NCI-H2029 (cell line): ENCODE measurements around the gene LAIR1.

ENCODE experiments used
- DNase-seq: peaks from one replicate; lab custom pipeline; 2025; lab: John Stamatoyannopoulos, UW

Gene LAIR1

DNA sequence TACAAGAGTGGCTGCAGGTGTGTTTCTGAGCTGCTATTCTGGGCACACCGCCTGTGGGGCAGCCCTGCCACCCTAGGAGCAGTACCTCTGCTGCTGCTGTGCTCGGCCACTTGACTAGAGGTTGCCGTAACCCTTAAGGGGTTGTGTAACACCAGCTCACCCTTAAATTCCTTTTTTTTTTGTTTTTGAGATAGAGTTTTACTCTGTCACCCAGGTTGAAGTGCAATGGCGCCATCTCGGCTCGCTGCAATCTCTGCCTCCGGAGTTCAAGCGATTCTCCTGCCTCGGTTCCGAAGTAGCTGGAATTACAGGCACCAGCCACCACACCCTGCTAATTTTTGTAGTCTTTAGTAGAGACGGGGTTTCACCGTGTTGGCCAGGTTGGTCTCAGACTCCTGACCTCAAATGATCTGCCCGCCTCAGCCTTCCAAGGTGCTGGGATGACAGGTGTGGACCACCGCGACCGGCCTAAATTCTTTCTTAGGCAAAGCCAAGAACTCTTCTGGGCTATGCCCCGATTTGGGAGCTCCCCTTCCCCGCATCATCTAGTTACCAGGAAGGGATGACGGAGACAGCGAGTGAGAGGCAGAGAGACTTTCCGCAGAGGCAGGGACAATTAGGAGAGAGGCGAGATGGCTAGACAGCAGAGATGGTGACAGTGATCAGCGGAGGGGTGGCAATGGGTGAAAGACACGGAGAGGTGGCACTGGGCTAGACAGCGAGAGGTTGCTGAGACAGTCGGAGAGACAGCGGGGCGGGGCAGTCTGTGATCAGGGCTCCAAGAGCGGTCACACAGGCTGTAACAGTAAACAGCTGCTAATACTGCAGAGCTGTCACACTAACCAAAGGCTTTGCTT, 47.4 kb downstream of the LAIR1 start:
- no peak for DNase-seq

GRCh38 chr19:54316746-54317107, 48.0 kb downstream of the LAIR1 start:
- no peak for DNase-seq

- no peak for DNase-seq
Observed at GRCh38 chr19:54315956-54316355, 48.8 kb downstream of the LAIR1 start.

DNA sequence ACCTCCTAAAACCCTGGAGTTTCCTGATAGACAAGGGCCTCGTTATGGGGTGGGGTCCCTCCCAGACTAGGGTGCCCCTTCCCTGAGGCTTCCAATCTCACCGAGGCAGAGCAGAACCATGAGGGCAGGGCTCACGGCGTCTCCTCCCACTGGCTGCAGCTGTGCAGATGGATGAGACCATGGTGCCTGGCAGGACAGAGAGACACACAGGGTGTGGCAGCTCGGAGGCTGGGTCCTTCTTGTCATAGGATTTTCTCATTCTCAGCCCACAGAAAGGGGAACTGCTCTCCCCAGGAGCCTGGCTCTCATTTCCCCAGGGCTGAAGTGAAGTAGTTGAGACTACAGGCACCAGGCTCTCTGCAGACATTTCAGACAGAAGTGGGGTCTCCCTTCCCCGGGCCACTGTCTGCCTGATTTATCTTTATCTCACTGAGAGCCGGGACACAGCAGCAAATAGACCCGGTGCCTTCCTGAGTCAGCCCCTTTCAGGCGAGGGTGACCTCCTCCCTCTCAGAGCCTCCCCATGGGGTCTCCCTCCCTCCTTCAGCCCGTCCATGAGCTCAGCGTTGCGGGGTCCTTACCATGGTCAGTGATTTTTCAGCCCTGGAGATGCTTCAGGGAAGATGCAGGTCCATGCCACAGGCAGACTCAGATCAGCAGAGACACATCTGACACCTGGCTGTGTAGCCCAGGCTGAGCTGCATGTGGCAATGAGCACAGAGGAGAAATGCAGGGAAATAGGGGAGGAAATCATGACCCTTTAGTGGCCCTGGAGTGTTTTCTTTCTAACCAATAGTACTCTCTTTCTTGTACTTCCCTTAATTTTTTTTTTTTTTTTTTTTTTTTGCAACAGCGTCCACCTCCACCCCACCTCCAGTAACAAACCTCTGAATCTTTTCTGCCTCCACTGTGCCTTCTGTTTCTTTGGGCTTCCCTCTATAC, 52.0 kb downstream of the LAIR1 start, which contains the start of gene LILRA5:
Gene LILRA5, minus strand, starts transcription at position 731 of the 942 bp plus-strand sequence. Its CDS starts 147 bp downstream, at position 584.
- no peak for DNase-seq

DNA sequence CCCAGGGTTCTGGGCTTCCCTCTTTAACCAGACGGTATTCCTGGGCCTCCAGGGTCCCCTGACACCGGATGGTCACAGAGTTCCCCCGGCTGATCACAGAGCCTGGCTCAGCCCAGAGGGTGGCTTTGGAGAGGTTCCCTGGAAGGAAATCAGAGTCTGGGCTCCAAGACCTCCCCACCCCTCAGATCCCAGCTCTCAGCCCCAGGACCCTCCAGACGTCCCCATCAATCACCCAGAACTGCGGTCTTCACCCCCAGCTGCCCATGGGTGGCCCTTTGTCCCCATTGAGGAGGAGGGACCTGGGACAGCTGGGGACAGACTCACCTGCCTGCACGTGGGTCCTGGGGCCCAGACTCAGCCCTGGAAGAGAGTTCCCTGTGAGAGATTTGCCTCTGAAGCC, 52.7 kb downstream of the LAIR1 start:
- no peak for DNase-seq

- DNase-seq = no peak
Observed at GRCh38 chr19:54311486-54311885, 53.2 kb downstream of the LAIR1 start.

DNA sequence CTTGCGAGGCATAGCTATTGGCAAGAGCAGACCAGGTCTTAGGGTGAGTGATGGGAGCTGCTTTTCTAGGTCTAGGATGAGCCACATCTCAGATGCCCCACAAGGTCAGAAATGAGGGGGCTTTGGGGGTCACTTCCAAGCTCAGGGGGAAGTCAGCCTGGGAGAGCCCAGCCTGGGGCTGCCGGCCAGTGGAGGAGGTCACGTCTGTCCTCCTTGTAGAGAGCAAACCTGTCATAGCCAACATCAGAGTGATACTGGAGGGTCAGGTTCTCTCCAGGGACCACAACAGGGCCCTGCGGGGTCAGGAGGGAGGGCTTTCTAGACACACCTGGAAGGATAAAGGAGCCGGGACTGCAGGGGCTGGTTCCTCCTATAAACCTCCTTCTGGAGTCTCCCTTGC, 54.2 kb downstream of the LAIR1 start:
- no peak for DNase-seq

DNA sequence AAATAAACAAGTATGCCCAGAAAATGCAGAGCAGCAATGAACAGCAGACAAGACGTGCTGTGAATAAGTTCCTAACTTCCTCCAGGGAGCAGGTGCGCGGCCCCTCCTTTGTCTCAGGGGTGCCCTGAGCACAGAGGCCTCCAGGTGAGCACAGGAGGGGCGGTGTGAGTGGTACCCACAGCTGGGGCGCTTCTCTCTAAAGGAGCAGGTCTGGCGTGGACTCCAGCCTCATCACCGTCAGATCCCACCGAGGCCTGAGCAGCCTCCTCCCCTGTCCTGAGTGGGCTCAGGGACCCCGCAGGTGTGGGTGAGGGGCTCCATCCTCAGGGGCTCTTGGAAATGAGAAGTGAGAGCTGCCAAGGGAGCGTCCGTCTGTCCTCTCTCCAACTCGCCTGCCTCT, 54.9 kb downstream of the LAIR1 start:
- no peak for DNase-seq

DNA sequence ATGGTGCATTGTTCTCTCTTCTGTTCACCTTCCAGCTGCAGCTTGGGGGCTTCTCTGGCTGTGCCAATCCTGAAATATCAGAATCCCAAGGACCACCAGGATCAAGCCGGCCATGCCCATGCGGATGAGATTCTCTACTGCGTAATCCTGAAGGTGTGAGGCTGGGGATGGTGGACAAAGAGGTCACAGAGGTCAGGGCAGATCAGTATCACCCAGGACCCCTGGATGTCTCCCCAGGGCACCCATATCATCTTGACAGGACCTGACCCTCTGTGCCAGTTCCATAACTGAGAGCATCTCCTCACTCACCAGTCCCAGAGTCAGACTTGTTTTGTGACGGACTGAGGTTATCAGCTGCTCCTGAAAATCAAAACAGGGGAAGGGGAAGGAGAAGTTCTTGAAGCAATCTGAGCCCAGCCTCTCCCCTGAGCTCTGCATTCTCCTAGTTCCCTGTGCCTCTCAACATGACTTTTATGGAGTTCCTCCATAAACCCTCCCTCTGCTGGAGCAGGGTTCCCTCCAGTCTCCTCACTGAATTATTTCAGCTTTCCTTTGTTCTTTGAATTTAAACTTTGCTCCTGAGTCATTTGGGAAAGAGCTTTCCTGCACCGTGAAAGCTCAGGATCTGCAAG, 57.2 kb downstream of the LAIR1 start:
- no peak for DNase-seq

GRCh38 chr19:54305141-54305540, 59.6 kb downstream of the LAIR1 start:
- DNase-seq = no peak

GRCh38 chr19:54302257-54302656, 62.5 kb downstream of the LAIR1 start:
- DNase-seq = no peak
